ENCODE measurements around the gene POLD3.

POLD3 gene

GRCh38 chr11:74592441-74593362 is at the start of gene POLD3:
Gene POLD3 (plus strand): TSS chr11:74592582. CDS start chr11:74592659, 77 bp downstream.
- peak; percentile 86 to 93 for DNase-seq (ENCODE audit: extremely low read depth in 1 of 2, low read depth in 1 of 2)

GRCh38 chr11:74543991-74544390 is 48.4 kb upstream of the POLD3 start:
- DNase-seq (ENCODE audit: extremely low read depth in 1 of 2, low read depth in 1 of 2) = no peak

- no peak for DNase-seq (ENCODE audit: extremely low read depth in 1 of 2, low read depth in 1 of 2)
Measured at GRCh38 chr11:74546752-74547151, 45.6 kb upstream of the POLD3 start.

GRCh38 chr11:74550991-74551753 is 41.2 kb upstream of the POLD3 start:
- DNase-seq (ENCODE audit: extremely low read depth in 1 of 2, low read depth in 1 of 2) = no peak

GRCh38 chr11:74551754-74552145 is 40.6 kb upstream of the POLD3 start:
- no peak for DNase-seq (ENCODE audit: extremely low read depth in 1 of 2, low read depth in 1 of 2)

GRCh38 chr11:74557526-74557925 is 34.9 kb upstream of the POLD3 start:
- no peak for DNase-seq (ENCODE audit: extremely low read depth in 1 of 2, low read depth in 1 of 2)

- DNase-seq (ENCODE audit: extremely low read depth in 1 of 2, low read depth in 1 of 2) = no peak
Measured at GRCh38 chr11:74559110-74559933, 33.1 kb upstream of the POLD3 start.

- no peak for DNase-seq (ENCODE audit: extremely low read depth in 1 of 2, low read depth in 1 of 2)
Measured at GRCh38 chr11:74559934-74560309, 32.5 kb upstream of the POLD3 start.

GRCh38 chr11:74566146-74566960 is 26.0 kb upstream of the POLD3 start:
- no peak for DNase-seq (ENCODE audit: extremely low read depth in 1 of 2, low read depth in 1 of 2)

- DNase-seq (ENCODE audit: extremely low read depth in 1 of 2, low read depth in 1 of 2) = no peak
Measured at GRCh38 chr11:74568028-74568427, 24.4 kb upstream of the POLD3 start.

GRCh38 chr11:74570266-74571061 is 21.9 kb upstream of the POLD3 start:
- no peak for DNase-seq (ENCODE audit: extremely low read depth in 1 of 2, low read depth in 1 of 2)

- DNase-seq (ENCODE audit: extremely low read depth in 1 of 2, low read depth in 1 of 2) = no peak
Measured at GRCh38 chr11:74571062-74571399, 21.4 kb upstream of the POLD3 start.

GRCh38 chr11:74572349-74572748 is 20.0 kb upstream of the POLD3 start:
- no peak for DNase-seq (ENCODE audit: extremely low read depth in 1 of 2, low read depth in 1 of 2)

- no peak for DNase-seq (ENCODE audit: extremely low read depth in 1 of 2, low read depth in 1 of 2)
Measured at GRCh38 chr11:74574563-74574962, 17.8 kb upstream of the POLD3 start.

GRCh38 chr11:74575999-74576398 is 16.4 kb upstream of the POLD3 start:
- no peak for DNase-seq (ENCODE audit: extremely low read depth in 1 of 2, low read depth in 1 of 2)

- no peak for DNase-seq (ENCODE audit: extremely low read depth in 1 of 2, low read depth in 1 of 2)
Measured at GRCh38 chr11:74577181-74577580, 15.2 kb upstream of the POLD3 start.

GRCh38 chr11:74577624-74578396 is 14.6 kb upstream of the POLD3 start:
- DNase-seq (ENCODE audit: extremely low read depth in 1 of 2, low read depth in 1 of 2) = no peak

- DNase-seq (ENCODE audit: extremely low read depth in 1 of 2, low read depth in 1 of 2) = no peak
Measured at GRCh38 chr11:74579577-74580270, 12.7 kb upstream of the POLD3 start.
